Left renal pelvis (tissue), 4 donors: ENCODE data around the gene ALOX15B. TPM values are rescaled to one million over a fixed set of nuclear protein-coding genes. Genes with fewer than 3 reads are reported as not detected.

Source experiments
- DNase-seq, 4 donors: peaks; one replicate each; pipeline ENCODE4 v3.0.0-alpha.2; 2013; ENCODE audit warnings: low read depth in 4 of 4, low spot score in 3 of 4
- polyA plus RNA-seq, 4 donors: library from polyadenylated mRNA; unstranded; fragments of 120-200 nt; gene quantifications; one replicate each; pipeline ENCODE4 v1.2.1, GENCODE V29; 2013; ENCODE audit not compliant: insufficient read length in 4 of 4

ALOX15B gene, protein sequence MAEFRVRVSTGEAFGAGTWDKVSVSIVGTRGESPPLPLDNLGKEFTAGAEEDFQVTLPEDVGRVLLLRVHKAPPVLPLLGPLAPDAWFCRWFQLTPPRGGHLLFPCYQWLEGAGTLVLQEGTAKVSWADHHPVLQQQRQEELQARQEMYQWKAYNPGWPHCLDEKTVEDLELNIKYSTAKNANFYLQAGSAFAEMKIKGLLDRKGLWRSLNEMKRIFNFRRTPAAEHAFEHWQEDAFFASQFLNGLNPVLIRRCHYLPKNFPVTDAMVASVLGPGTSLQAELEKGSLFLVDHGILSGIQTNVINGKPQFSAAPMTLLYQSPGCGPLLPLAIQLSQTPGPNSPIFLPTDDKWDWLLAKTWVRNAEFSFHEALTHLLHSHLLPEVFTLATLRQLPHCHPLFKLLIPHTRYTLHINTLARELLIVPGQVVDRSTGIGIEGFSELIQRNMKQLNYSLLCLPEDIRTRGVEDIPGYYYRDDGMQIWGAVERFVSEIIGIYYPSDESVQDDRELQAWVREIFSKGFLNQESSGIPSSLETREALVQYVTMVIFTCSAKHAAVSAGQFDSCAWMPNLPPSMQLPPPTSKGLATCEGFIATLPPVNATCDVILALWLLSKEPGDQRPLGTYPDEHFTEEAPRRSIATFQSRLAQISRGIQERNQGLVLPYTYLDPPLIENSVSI
- polyA plus RNA-seq = 1 to 10 TPM in 1 of 4 donors, under 1 TPM in 2, not detected in 1; 0.72 to 1.8 (median 0.95) TPM

DNA sequence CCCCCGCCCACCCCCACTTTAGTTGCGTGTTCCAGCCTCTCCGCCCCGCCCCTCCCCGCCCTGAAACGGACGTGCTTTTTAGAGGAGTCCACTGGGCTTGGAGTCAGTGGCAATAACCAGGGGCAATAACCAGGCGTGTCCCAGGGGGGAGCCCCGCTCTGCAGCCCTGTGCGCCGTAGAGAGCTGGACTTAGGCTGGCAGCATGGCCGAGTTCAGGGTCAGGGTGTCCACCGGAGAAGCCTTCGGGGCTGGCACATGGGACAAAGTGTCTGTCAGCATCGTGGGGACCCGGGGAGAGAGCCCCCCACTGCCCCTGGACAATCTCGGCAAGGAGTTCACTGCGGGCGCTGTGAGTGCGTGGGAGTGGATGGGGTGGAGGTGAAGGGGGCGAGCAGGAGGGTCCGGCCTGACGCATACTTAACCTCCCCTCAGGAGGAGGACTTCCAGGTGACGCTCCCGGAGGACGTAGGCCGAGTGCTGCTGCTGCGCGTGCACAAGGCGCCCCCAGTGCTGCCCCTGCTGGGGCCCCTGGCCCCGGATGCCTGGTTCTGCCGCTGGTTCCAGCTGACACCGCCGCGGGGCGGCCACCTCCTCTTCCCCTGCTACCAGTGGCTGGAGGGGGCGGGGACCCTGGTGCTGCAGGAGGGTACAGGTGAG lies at the start of gene ALOX15B:
ALOX15B (plus strand) TSS at position 106 of the 657 bp plus-strand sequence; CDS start at position 203, 97 bp downstream.
- no peak for DNase-seq

DNA sequence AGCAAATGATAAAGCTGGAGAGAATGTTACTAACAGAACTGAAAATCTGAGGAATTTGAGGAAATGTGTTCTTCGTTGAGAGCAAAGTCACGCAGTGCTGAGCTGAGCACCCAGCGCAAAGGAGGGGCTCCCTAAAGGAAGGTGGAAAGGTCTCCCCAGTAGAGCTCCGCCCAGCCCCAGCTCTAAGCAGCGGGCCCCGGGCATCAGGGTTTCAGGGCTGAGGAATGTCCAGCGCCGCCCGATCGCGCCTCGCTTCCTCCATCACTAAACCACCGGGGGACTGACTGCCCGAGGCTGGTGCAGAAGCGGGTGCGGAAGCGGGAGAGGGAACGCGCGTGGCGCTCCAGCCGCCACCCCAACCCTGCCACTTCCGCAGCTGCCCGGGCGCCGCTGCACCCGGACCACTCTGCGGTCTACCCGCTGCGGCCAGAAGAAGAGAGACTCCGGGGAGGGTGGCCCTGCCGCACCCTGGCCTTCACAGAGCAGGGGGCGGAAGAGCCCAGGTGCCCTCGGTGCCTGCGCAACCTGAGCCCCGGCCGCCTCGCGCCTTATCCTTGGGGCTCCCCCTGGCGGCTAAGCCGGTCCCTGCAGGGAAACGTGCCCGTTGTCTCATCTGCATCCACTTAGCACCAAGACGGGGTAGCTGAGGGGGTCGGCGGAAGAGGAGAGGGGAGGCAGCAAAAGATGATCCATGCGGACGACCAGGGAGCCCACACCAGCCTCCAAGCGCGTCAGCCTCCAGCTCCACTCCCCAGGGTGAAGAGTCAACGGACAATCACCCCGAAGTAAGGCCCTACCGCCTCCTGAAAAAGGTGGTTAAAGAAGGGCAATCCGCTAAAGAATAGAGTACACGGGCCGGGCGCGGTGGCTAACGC lies 48.8 kb upstream of the ALOX15B start:
- peak; percentile 45 to 58 (median 53) for DNase-seq

DNA sequence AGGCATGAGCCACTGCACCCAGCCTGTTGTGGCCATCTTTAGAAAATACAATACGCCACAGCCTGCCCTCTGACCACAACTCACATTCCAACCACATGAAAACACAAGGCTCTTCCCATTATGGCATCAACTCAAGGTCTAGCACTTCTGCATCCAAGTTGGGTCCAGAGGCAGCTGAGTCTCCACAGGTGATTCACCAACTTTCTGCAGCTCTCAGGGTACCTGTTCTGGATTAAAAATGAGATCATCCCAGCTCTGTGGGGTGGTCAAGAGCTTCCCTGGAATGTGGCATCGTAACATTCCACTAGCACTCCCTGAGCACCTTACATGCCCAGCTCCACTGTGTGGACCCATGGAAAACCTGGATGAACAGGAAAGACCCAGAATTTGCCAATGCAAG lies 46.3 kb upstream of the ALOX15B start:
- DNase-seq = no peak

DNA sequence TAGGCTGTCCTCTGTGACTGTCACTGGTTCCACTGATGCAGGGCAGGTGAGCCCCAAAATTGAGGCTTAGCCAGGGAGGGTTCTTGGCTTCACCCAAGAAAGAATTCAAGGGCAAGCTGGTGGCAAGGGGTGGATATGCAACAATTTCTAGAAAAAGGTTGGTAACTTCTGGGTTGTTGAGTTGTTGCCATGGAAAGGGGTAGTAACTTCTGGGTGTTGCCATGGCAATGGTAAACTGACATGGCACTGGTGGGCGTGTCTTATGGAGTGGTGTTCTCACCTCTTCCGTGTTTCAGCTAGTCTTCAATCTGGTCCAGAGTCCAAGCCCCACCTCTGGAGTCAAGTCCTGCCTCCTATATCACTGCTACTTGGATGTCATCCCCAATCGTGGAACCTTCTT lies 45.9 kb upstream of the ALOX15B start:
- no peak for DNase-seq

DNA sequence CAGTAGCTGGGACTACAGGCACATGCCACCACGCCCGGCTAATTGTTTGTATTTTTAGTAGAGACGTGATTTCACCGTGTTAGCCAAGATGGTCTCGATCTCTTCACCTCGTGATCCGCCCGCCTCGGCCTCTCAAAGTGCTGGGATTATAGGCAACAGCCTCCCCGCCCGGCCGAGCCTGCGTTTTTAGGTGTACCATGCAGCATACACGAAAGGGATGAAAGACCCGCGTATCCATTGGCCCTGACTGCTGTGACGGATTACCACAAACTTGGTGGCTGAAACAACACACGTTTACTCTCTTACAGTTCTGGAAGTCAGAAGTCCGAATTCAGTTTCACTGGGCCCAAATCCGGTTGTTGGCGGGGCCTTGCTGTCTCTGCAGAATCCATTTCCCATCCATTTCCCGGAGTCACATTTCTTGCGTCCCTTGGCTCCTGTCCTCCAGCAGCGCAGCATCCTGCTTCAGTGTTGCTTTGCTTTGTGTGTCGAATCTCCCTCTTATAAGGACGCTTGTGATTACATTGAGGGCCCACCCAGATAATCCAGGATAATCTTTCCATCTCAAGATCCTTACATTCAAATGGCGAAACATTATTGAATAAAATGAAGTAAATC lies 44.8 kb upstream of the ALOX15B start:
- no peak for DNase-seq

DNA sequence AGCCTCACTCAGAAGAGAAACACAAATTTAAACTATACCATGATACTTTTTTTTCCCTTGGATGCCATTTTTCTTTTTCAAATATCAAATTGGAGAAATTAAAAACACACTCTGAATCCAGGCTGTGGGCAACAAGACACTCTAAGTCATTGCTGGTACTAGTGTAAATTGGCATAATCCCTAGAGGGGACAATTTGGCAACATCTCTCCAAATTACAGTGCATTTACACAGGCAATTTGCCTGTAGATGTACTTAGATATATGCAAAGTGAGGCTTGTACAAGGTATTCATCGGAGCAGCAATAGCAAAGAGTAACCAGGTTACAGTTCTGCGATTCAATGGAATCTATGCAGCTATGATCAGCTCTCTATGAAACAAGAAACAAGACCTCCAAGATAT lies 43.1 kb upstream of the ALOX15B start:
- DNase-seq = no peak

DNA sequence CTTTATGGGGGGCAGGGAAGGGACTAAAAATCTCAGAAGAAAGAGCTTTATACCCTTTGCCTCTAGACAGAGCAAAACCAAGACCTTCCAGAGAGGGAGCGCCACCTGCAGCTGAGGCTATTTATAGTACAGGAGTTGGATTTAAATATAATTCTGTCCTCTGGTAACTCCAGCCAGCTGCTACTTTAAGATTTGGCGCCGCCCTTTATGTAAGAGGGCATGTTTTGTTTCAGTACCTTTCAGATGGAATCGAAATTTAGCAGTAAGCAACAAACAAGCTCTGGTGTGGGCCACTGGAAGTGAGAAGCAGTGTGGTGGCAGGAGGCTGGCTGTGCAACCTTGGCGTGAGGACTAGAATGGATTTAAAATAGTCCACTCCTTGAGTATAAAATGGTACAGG lies 41.7 kb upstream of the ALOX15B start:
- DNase-seq = no peak

DNA sequence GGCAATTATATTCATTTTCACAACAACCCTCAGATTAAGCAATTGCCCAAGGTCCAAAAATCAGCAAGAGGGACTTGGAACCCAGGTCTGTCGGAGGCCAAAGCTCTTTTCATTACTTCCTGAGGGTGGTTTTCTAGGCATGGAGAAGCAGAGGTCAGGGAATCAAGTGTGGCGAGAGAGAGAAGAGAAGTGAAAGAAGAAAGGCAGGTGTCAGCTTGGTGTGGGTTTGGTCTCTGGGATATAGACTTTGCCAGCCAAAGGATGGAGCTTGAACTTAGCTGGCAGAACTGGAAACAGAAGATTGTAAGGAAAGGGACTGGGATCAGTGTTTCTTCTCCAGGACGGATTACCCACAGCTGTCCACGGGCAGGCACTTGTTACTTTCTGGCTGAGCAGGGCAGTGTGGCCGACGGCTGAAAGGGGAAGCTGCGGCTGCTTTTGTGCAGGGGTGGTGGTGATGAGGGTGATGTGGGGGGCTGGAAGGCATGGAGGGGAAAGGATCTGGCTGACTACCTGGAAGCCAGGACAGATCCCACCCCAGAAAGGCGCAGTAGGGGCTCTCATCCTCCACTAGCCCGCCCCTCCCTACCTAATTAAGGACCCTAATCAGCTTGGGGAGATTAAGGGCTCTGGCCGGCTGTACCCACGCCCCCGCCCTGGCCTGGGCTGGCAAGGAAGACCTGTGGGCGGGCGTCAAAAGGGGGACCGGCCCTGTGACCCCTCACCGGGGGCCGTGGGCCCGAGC lies 36.7 kb upstream of the ALOX15B start, which contains the start of gene GUCY2D:
GUCY2D (plus strand) TSS at position 640 of the 745 bp plus-strand sequence. CDS start 433 bp downstream, outside the sequence.
- DNase-seq = no peak

DNA sequence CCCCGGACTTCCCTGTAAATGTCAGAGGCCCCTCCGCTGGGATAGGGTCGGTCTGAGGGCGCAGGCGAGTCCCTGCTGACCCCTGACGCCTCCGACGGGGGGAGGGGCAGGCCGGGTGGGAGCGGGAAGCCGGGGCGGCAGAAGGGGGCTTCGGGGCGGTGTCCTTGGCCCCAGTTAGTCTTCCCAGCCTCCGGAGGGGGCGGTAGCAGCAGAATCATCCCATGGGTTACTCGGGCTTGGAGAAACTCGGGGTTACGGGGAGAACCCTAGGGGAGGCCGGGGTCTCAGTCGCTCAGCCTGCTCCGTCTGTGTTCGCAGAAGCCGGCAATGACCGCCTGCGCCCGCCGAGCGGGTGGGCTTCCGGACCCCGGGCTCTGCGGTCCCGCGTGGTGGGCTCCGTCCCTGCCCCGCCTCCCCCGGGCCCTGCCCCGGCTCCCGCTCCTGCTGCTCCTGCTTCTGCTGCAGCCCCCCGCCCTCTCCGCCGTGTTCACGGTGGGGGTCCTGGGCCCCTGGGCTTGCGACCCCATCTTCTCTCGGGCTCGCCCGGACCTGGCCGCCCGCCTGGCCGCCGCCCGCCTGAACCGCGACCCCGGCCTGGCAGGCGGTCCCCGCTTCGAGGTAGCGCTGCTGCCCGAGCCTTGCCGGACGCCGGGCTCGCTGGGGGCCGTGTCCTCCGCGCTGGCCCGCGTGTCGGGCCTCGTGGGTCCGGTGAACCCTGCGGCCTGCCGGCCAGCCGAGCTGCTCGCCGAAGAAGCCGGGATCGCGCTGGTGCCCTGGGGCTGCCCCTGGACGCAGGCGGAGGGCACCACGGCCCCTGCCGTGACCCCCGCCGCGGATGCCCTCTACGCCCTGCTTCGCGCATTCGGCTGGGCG lies 35.9 kb upstream of the ALOX15B start:
- DNase-seq = no peak

DNA sequence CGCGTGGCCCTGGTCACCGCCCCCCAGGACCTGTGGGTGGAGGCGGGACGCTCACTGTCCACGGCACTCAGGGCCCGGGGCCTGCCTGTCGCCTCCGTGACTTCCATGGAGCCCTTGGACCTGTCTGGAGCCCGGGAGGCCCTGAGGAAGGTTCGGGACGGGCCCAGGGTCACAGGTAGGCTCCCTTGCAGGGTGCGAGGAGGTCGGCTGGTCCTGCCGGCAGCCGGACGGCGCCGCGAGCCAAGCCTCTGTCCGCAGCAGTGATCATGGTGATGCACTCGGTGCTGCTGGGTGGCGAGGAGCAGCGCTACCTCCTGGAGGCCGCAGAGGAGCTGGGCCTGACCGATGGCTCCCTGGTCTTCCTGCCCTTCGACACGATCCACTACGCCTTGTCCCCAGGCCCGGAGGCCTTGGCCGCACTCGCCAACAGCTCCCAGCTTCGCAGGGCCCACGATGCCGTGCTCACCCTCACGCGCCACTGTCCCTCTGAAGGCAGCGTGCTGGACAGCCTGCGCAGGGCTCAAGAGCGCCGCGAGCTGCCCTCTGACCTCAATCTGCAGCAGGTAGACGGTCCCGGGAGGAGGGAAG lies 35.2 kb upstream of the ALOX15B start:
- DNase-seq = no peak

DNA sequence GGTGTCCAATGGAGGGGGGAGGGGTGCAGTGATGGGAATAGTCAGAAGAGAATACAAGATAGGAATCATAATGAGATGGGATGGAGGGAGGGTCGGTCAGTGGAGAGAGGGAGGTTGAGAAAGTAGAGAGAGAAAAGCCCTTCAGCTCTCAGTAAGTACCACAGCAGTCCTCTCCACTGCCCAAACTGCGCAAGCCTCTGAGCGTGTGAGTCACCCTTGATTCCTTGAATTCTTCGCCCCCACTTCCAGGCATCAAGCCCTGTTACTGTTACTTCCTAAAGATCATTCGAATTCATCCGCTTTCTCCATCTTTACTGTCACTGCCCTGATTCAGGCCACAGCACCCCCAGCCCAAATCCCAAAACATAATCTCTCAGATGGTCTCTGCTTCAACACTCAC lies 34.0 kb upstream of the ALOX15B start:
- DNase-seq = no peak

DNA sequence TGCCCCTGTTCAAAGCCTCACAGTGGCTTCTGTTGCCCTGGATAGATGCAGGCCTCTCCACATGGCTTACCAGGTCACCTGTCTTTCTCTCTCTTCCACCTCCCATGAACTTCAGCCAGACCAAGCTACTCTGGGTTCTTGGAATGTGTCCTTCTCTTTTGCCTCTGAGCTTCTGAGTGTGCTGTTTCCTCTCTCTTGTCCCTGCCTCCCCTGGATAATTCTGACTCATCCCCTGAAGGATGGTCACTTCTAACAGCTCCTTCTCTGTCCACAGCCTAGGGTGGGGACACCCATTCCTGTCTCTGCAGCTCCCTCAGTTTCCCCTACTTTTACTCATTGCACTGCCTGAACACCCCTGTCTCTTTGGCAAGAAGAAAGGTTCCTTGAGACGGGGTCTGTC lies 33.5 kb upstream of the ALOX15B start:
- no peak for DNase-seq

DNA sequence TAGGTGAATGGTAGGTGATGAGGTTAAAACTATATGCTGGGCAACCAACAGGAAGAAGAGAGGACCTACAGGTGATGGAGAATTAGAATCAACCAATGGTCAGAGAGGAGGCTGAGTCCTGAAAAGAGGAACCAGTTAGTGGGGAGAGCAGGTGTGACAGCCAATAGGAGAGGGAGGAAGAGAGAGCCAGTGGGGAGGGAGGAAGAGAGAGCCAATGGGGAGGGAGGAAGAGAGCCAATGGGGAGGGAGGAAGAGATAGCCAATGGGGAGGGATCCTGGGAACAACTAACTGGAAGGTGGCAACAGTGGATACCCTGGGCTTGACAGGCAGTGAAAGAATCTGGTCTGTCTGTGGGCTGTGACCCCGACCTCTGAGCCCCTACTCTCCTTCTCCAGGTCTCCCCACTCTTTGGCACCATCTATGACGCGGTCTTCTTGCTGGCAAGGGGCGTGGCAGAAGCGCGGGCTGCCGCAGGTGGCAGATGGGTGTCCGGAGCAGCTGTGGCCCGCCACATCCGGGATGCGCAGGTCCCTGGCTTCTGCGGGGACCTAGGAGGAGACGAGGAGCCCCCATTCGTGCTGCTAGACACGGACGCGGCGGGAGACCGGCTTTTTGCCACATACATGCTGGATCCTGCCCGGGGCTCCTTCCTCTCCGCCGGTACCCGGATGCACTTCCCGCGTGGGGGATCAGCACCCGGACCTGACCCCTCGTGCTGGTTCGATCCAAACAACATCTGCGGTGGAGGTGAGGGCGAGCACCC lies 32.7 kb upstream of the ALOX15B start:
- DNase-seq = no peak

DNA sequence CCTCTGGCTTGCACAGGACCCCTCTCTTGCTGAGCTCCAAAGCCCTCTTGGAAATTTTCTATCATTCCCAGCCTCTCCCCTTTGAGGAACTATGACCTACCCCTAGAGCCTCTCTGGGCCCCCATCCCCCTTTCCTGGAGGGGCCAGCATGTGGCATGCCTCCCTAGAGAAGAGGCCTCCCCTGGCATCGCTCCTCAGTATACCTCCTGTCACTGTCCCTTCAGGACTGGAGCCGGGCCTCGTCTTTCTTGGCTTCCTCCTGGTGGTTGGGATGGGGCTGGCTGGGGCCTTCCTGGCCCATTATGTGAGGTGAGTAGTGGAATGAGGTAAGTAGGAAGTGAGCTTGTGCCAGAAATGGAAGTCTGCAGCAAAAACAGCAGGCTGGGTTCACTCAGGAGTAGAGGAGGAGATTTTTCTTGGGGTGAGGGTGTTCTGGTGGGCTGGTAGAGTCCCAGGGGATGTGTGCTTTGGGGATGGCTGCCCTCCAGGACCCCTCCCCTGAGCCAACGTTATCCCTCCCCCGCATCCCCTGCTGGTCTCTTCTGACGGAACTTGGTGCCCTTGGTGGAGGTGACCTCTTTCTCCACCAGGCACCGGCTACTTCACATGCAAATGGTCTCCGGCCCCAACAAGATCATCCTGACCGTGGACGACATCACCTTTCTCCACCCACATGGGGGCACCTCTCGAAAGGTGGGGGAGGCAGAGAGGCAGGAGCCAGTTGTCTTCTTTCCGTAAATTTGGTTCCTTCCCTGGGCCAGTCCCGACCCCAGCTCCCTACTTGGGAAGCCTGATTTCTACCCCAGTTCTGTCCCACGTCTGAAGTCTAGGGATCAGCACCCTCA lies 31.8 kb upstream of the ALOX15B start:
- DNase-seq = no peak

DNA sequence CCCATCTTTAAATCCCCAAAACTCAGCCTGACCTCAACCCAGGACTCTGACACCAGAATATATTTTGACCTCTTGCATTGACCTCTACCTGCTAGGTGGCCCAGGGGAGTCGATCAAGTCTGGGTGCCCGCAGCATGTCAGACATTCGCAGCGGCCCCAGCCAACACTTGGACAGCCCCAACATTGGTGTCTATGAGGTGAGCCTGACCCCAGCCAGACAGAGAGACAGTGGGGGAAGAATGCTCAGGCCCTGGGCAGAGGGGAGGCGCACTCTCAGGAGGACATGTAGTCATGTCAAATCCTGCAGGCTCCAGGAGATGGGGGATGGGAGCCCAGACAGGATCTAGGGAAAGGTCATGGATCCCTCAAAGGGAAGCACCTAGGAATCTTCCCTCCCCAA lies 31.0 kb upstream of the ALOX15B start:
- DNase-seq = no peak

DNA sequence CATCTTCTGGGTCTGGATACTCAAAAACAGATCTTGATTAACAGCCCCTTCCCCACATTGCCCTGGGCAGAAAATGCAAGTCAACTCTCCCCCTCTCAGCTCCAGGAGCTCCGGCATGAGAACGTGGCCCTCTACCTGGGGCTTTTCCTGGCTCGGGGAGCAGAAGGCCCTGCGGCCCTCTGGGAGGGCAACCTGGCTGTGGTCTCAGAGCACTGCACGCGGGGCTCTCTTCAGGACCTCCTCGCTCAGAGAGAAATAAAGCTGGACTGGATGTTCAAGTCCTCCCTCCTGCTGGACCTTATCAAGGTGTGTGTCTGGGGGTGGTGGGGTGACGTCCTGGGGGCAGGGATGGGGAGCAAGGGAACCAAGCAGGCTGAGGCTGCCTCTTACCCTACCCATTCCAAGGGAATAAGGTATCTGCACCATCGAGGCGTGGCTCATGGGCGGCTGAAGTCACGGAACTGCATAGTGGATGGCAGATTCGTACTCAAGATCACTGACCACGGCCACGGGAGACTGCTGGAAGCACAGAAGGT lies 26.7 kb upstream of the ALOX15B start:
- no peak for DNase-seq
